ENCODE data around the gene ULK2. TPM values are rescaled to one million over a fixed set of nuclear protein-coding genes. Genes with fewer than 3 reads are reported as not detected.

The ULK2 gene
- total RNA-seq, 1 donor from 2014 or later: 24.5 TPM

- TF ChIP-seq CTCF (IDR thresholded peaks at IDR 0.05; ENCODE audit: insufficient read depth, low read length, poor library complexity, severe bottlenecking): no peak
- H3K27me3 ChIP-seq (ENCODE audit: control insufficient read depth, insufficient read depth, low read length): peaks cover 4% of the 10 kb centered on the region
- H3K36me3 ChIP-seq (ENCODE audit: control insufficient read depth, insufficient read depth, low read length): no peaks in the 10 kb centered on the region
- no peak for DNase-seq (ENCODE audit: low read depth)
- no peak overlapping the region for H3K4me3 ChIP-seq (ENCODE audit: low read depth, low read length)
Observed at GRCh38 chr17:19755821-19756510, 111.8 kb downstream of the ULK2 start.

GRCh38 chr17:19755392-19755791, 112.3 kb downstream of the ULK2 start:
- TF ChIP-seq CTCF (IDR thresholded peaks at IDR 0.05; ENCODE audit: insufficient read depth, low read length, poor library complexity, severe bottlenecking): no peak
- no peaks in the 10 kb centered on the region for H3K36me3 ChIP-seq (ENCODE audit: control insufficient read depth, insufficient read depth, low read length)
- DNase-seq (ENCODE audit: low read depth): no peak
- no peak overlapping the region for H3K4me3 ChIP-seq (ENCODE audit: low read depth, low read length)
- peaks cover 4% of the 10 kb centered on the region for H3K27me3 ChIP-seq (ENCODE audit: control insufficient read depth, insufficient read depth, low read length)

GRCh38 chr17:19753661-19754463, 113.9 kb downstream of the ULK2 start:
- DNase-seq (ENCODE audit: low read depth): no peak
- H3K4me3 ChIP-seq (ENCODE audit: low read depth, low read length): no peak overlapping the region
- H3K27me3 ChIP-seq (ENCODE audit: control insufficient read depth, insufficient read depth, low read length): peaks cover under 1% of the 10 kb centered on the region
- H3K36me3 ChIP-seq (ENCODE audit: control insufficient read depth, insufficient read depth, low read length): no peaks in the 10 kb centered on the region
- peak; percentile 48 for TF ChIP-seq CTCF (IDR thresholded peaks at IDR 0.05; ENCODE audit: insufficient read depth, low read length, poor library complexity, severe bottlenecking)

GRCh38 chr17:19753051-19753509, 114.7 kb downstream of the ULK2 start:
- DNase-seq (ENCODE audit: low read depth): peak; percentile 76
- H3K36me3 ChIP-seq (ENCODE audit: control insufficient read depth, insufficient read depth, low read length): no peaks in the 10 kb centered on the region
- no peak overlapping the region for H3K4me3 ChIP-seq (ENCODE audit: low read depth, low read length)
- peaks cover 6% of the 10 kb centered on the region for H3K27me3 ChIP-seq (ENCODE audit: control insufficient read depth, insufficient read depth, low read length)
- no peak for TF ChIP-seq CTCF (IDR thresholded peaks at IDR 0.05; ENCODE audit: insufficient read depth, low read length, poor library complexity, severe bottlenecking)

- no peak for DNase-seq (ENCODE audit: low read depth)
- H3K27me3 ChIP-seq (ENCODE audit: control insufficient read depth, insufficient read depth, low read length): peaks cover 10% of the 10 kb centered on the region
- H3K36me3 ChIP-seq (ENCODE audit: control insufficient read depth, insufficient read depth, low read length): no peaks in the 10 kb centered on the region
- no peak for TF ChIP-seq CTCF (IDR thresholded peaks at IDR 0.05; ENCODE audit: insufficient read depth, low read length, poor library complexity, severe bottlenecking)
- H3K4me3 ChIP-seq (ENCODE audit: low read depth, low read length): no peak overlapping the region
Observed at GRCh38 chr17:19752216-19753050, 115.3 kb downstream of the ULK2 start.

Data from kidney epithelial cell (primary cell).